DND-41 (cell line): ENCODE data around the gene LRP6.

Experiments
- ATAC-seq: fragments of 200-7000 bp; cut with Tn5 transposase; 3 replicates; pipeline ENCODE4 v1.9.1; 2021; ENCODE audit warnings: low read depth; ENCODE audit not compliant: insufficient read depth
- DNase-seq: peaks from one replicate; pipeline ENCODE4 v3.0.0-alpha.2; 2020
- H2AFZ ChIP-seq: 2 replicates; pipeline ENCODE4 v1.6.0; 2012; ENCODE audit warnings: low read depth, low read length
- H3K27ac ChIP-seq: 2 replicates; pipeline ENCODE4 v1.5.1; 2012; ENCODE audit warnings: low read length, inconsistent platforms
- H3K27me3 ChIP-seq: fragments of 200-600 bp; sonication (generic); 2 replicates; pipeline ENCODE4 v1.6.0; 2012; ENCODE audit warnings: low read length, mild to moderate bottlenecking, inconsistent platforms; ENCODE audit not compliant: insufficient read depth, poor library complexity
- H3K36me3 ChIP-seq: 2 replicates; pipeline ENCODE4 v1.5.1; 2012; ENCODE audit warnings: low read length, inconsistent platforms; ENCODE audit not compliant: insufficient read depth
- H3K4me1 ChIP-seq: 2 replicates; pipeline ENCODE4 v1.5.1; 2012; ENCODE audit warnings: mild to moderate bottlenecking, low read length; ENCODE audit not compliant: insufficient read depth
- H3K4me2 ChIP-seq: 2 replicates; pipeline ENCODE4 v1.6.0; 2012; ENCODE audit warnings: mild to moderate bottlenecking, moderate library complexity, low read length, inconsistent platforms; ENCODE audit not compliant: insufficient read depth
- H3K4me3 ChIP-seq, 2 experiments: fragments of 200-600 bp in 1 of 2; shearing (Covaris generic) in 1 of 2; 2 replicates each; pipeline ENCODE4 v1.5.1; 2012 to 2016; ENCODE audit warnings: inconsistent platforms in 2 of 2, low read length in 2 of 2, mild to moderate bottlenecking in 2 of 2, low read depth in 1 of 2, moderate library complexity in 1 of 2
- H3K79me2 ChIP-seq: 2 replicates; pipeline ENCODE4 v1.6.0; 2012; ENCODE audit warnings: low read length, inconsistent platforms; ENCODE audit not compliant: insufficient read depth
- H3K9ac ChIP-seq: 2 replicates; pipeline ENCODE4 v1.6.0; 2012; ENCODE audit warnings: low read depth, mild to moderate bottlenecking, inconsistent platforms, low read length, moderate library complexity
- H3K9me3 ChIP-seq: 2 replicates; pipeline ENCODE4 v1.5.1; 2012; ENCODE audit warnings: low read length, moderate library complexity, mild to moderate bottlenecking, inconsistent platforms; ENCODE audit not compliant: insufficient read depth, severe bottlenecking
- H4K20me1 ChIP-seq: 2 replicates; pipeline ENCODE4 v1.6.0; 2012; ENCODE audit warnings: low read length; ENCODE audit not compliant: insufficient read depth
- EZH2 ChIP-seq: IDR thresholded peaks from 3 replicates; pipeline ENCODE4 v1.6.1; 2012; ENCODE audit warnings: borderline replicate concordance, low read depth, mild to moderate bottlenecking, moderate library complexity, low read length, inconsistent platforms; ENCODE audit not compliant: severe bottlenecking
- TF ChIP-seq, protein P1 (sequence below): IDR thresholded peaks from 2 replicates; pipeline ENCODE4 v1.5.1; 2012; ENCODE audit warnings: borderline replicate concordance, low read length, moderate library complexity, mild to moderate bottlenecking; ENCODE audit not compliant: poor library complexity, severe bottlenecking; ENCODE audit errors: extremely low read depth

The LRP6 gene

DNA sequence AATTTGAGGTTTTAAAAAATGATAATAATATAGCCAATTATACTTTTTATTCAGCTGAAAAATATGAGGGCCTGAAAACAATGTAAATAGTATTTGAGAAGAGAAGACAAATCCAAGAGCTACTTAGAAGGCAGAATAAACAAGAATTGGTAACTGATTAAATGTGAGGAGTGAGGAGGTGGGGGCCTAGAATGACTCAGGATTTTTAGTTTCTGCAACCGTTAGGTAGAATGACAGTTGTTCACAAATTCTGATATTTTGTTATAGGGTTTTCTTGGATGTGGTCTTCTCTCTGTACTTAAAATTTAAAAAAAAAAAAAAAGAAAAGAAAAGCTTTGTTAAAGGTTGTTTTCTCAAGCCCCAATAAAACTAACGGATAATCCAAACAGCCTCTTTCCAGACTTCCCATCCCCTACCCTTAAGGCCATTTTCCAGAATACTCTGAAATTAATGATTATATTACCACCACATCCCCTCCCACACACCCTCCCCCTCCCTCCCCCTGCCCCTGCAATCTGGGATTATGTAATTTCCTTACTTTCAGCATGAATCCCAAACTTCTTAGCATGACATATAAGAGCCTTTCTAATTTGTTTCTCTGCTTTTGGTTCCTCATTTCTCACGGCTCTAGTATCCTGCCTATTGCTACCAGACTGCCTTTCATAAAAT, 50.4 kb downstream of the LRP6 start:
- Histone ChIP-seq H3K4me3 (no peak overlapping the region), H3K27ac (no peak overlapping the region), H3K36me3 (no peaks in the 10 kb centered on the region), H3K4me2 (no peak overlapping the region), H3K9ac (no peak overlapping the region), H3K9me3 (no peaks in the 10 kb centered on the region), H3K4me1 (peaks cover 6% of the 10 kb centered on the region), H2AFZ (no peak overlapping the region), H3K79me2 (peaks cover 4% of the 10 kb centered on the region; the same call in 1 of the 2 replicates), H3K27me3 (no peaks in the 10 kb centered on the region), H4K20me1 (peaks cover 11% of the 10 kb centered on the region; the same call in 1 of the 2 replicates)
- ATAC-seq (no peak), DNase-seq (no peak)
- TF ChIP-seq, protein P1, sequence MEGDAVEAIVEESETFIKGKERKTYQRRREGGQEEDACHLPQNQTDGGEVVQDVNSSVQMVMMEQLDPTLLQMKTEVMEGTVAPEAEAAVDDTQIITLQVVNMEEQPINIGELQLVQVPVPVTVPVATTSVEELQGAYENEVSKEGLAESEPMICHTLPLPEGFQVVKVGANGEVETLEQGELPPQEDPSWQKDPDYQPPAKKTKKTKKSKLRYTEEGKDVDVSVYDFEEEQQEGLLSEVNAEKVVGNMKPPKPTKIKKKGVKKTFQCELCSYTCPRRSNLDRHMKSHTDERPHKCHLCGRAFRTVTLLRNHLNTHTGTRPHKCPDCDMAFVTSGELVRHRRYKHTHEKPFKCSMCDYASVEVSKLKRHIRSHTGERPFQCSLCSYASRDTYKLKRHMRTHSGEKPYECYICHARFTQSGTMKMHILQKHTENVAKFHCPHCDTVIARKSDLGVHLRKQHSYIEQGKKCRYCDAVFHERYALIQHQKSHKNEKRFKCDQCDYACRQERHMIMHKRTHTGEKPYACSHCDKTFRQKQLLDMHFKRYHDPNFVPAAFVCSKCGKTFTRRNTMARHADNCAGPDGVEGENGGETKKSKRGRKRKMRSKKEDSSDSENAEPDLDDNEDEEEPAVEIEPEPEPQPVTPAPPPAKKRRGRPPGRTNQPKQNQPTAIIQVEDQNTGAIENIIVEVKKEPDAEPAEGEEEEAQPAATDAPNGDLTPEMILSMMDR: no peak
- TF ChIP-seq EZH2: no peak

DNA sequence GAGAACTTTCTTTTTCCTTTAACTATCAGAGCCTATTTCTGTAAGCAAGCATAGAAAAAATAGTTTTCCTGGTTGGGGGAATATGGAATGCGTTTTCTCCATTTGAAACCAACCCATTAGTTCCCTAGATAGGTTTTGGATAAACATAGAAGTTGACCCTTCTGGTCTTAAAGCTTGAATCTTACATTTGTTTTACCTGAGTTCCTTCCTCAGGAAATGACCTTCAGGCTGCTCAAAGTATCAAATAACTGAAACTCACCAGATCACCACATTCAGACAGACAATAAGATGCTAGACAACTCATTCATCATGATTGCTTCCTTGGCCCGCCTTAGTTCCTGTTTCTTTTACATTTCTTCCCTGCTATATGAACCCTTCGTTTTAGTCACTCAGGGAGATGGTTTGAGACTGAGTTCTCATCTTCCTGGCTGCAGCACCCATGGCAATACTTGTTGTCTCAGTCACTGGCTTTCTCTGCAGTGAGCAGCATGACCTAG, 52.2 kb downstream of the LRP6 start:
- Histone ChIP-seq H3K9ac (no peak overlapping the region), H3K27me3 (no peaks in the 10 kb centered on the region), H4K20me1 (peaks cover 7% of the 10 kb centered on the region; the same call in 1 of the 2 replicates), H3K27ac (no peak overlapping the region), H2AFZ (no peak overlapping the region), H3K79me2 (peaks cover 4% of the 10 kb centered on the region; the same call in 1 of the 2 replicates), H3K36me3 (no peaks in the 10 kb centered on the region), H3K4me2 (no peak overlapping the region), H3K4me1 (peaks cover 8% of the 10 kb centered on the region), H3K9me3 (no peaks in the 10 kb centered on the region), H3K4me3 (no peak overlapping the region)
- TF ChIP-seq, protein P1: no peak
- TF ChIP-seq EZH2: no peak
- no peak for ATAC-seq
- DNase-seq: no peak

DNA sequence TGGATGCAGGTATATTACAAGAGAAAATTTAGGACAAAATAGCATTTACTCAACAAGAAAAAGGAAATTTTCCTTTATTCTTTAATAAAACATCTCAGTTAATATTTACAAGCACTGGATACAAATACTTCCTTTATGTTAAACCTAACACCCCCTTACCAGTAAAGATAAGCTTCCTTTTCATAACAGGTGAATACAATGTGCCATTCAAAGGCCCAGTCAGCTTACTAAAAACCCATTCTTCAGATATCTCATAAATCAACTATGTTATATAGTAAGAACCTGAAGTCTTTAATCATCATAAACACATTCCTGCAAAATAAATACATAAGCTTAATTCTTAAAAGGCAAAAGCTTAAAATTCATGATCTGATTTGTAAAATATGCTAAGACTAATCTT, 52.6 kb downstream of the LRP6 start:
- Histone ChIP-seq H2AFZ (no peak overlapping the region), H4K20me1 (peaks cover 7% of the 10 kb centered on the region; the same call in 1 of the 2 replicates), H3K27me3 (no peaks in the 10 kb centered on the region), H3K27ac (no peak overlapping the region), H3K9me3 (no peaks in the 10 kb centered on the region), H3K9ac (no peak overlapping the region), H3K36me3 (no peaks in the 10 kb centered on the region), H3K79me2 (peaks cover 4% of the 10 kb centered on the region; the same call in 1 of the 2 replicates), H3K4me3 (no peak overlapping the region), H3K4me1 (peaks cover 8% of the 10 kb centered on the region), H3K4me2 (no peak overlapping the region)
- DNase-seq (no peak), ATAC-seq (no peak)
- no peak for TF ChIP-seq EZH2
- TF ChIP-seq, protein P1: no peak
